SU-DHL-6 (cell line): ENCODE results near the gene RNF223.
"Not testable (repeated sequence)": the region's sequence is repeated elsewhere in the genome, so short reads cannot be mapped to it uniquely, and the experiment has no call there.

Experiments used
- H2AFZ ChIP-seq: fragments of 200-600 bp; sonication (generic); 2 replicates; pipeline ENCODE4 v1.6.1; 2014; ENCODE audit warnings: low read depth, mild to moderate bottlenecking, moderate library complexity, mixed read lengths, antibody characterized with exemption, low read length; ENCODE audit not compliant: severe bottlenecking
- H3F3A ChIP-seq: fragments of 200-600 bp; shearing (Covaris generic); 2 replicates; pipeline ENCODE4 v1.6.0; 2016; ENCODE audit warnings: antibody characterized with exemption, mild to moderate bottlenecking; ENCODE audit not compliant: insufficient read depth
- H3K27ac ChIP-seq: fragments of 200-600 bp; sonication (generic); 2 replicates; pipeline ENCODE4 v1.5.1; 2016; ENCODE audit warnings: low read depth, mild to moderate bottlenecking, low read length, moderate library complexity, mixed read lengths
- H3K27me3 ChIP-seq: fragments of 200-600 bp; sonication (generic), shearing (Covaris generic); 2 replicates; pipeline ENCODE4 v1.6.0; 2014; ENCODE audit warnings: mild to moderate bottlenecking, low read length
- H3K36me3 ChIP-seq: fragments of 200-600 bp; sonication (generic); 2 replicates; pipeline ENCODE4 v1.6.1; 2014; ENCODE audit warnings: mild to moderate bottlenecking, low read length, mixed read lengths
- H3K4me2 ChIP-seq: fragments of 300-600, 200-600 bp; shearing (Covaris generic), sonication (generic); 2 replicates; pipeline ENCODE4 v1.6.0; 2014; ENCODE audit warnings: low read length, low read depth, mild to moderate bottlenecking; ENCODE audit not compliant: poor library complexity, severe bottlenecking
- H3K4me3 ChIP-seq: fragments of 200-600 bp; sonication (generic); 2 replicates; pipeline ENCODE4 v1.5.1; 2014; ENCODE audit warnings: antibody characterized with exemption, low read length, mild to moderate bottlenecking, mixed read lengths; ENCODE audit not compliant: insufficient read depth, poor library complexity, severe bottlenecking
- H3K79me2 ChIP-seq: fragments of 200-600 bp; sonication (generic); 2 replicates; pipeline ENCODE4 v1.6.1; 2014; ENCODE audit warnings: mild to moderate bottlenecking, low read length, moderate library complexity; ENCODE audit not compliant: insufficient read depth
- H3K9ac ChIP-seq: fragments of 200-600 bp; sonication (generic); 2 replicates; pipeline ENCODE4 v1.7.0; 2014; ENCODE audit warnings: mild to moderate bottlenecking, low read length
- H3K9me2 ChIP-seq: fragments of 200-600 bp; sonication (generic); replicated peaks from 2 replicates; pipeline ENCODE4 v1.6.1; 2014; ENCODE audit warnings: low read length; ENCODE audit not compliant: insufficient read depth
- H3K9me3 ChIP-seq: fragments of 200-600 bp; sonication (generic); 2 replicates; pipeline ENCODE4 v1.6.1; 2014; ENCODE audit warnings: low read length, mixed read lengths; ENCODE audit not compliant: insufficient read depth
- H4K20me1 ChIP-seq: fragments of 200-600 bp; sonication (generic); 2 replicates; pipeline ENCODE4 v1.6.1; 2014; ENCODE audit warnings: low read depth, mild to moderate bottlenecking, antibody characterized with exemption, low read length, moderate library complexity, mixed read lengths
- EZH2phosphoT487 ChIP-seq: fragments of 200-600 bp; sonication (generic), shearing (Covaris generic); conservative IDR thresholded peaks from 2 replicates; pipeline ENCODE4 v1.6.1; 2018; ENCODE audit warnings: mild to moderate bottlenecking, antibody characterized with exemption, low read length, moderate library complexity, mixed read lengths
- TF ChIP-seq, protein P1 (sequence below): fragments of 200-600 bp; sonication (generic); IDR thresholded peaks from one replicate; pipeline ENCODE4 v1.5.1; 2017; ENCODE audit warnings: antibody characterized with exemption, mild to moderate bottlenecking, low read length, moderate library complexity; ENCODE audit not compliant: insufficient read depth, poor library complexity, severe bottlenecking

Gene RNF223

GRCh38 chr1:1111516-1112236 lies 37.6 kb upstream of the RNF223 start:
- H3K27me3 ChIP-seq, result no peaks in the 10 kb centered on the region
- H3F3A ChIP-seq, result no peaks in the 10 kb centered on the region
- H3K9ac ChIP-seq, result no peak overlapping the region
- no peaks in the 10 kb centered on the region for H3K9me3 ChIP-seq
- H3K36me3 ChIP-seq, result no peaks in the 10 kb centered on the region
- no peak overlapping the region for H3K4me3 ChIP-seq
- no peak for TF ChIP-seq EZH2phosphoT487
- TF ChIP-seq, protein P1, sequence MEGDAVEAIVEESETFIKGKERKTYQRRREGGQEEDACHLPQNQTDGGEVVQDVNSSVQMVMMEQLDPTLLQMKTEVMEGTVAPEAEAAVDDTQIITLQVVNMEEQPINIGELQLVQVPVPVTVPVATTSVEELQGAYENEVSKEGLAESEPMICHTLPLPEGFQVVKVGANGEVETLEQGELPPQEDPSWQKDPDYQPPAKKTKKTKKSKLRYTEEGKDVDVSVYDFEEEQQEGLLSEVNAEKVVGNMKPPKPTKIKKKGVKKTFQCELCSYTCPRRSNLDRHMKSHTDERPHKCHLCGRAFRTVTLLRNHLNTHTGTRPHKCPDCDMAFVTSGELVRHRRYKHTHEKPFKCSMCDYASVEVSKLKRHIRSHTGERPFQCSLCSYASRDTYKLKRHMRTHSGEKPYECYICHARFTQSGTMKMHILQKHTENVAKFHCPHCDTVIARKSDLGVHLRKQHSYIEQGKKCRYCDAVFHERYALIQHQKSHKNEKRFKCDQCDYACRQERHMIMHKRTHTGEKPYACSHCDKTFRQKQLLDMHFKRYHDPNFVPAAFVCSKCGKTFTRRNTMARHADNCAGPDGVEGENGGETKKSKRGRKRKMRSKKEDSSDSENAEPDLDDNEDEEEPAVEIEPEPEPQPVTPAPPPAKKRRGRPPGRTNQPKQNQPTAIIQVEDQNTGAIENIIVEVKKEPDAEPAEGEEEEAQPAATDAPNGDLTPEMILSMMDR, result no peak
- H3K9me2 ChIP-seq, result no peaks in the 10 kb centered on the region
- H2AFZ ChIP-seq, result no peak overlapping the region
- peaks cover 3% of the 10 kb centered on the region; the same call in 1 of the 2 replicates for H3K79me2 ChIP-seq
- no peak overlapping the region for H3K4me2 ChIP-seq
- H4K20me1 ChIP-seq, result no peaks in the 10 kb centered on the region
- no peak overlapping the region for H3K27ac ChIP-seq

DNA sequence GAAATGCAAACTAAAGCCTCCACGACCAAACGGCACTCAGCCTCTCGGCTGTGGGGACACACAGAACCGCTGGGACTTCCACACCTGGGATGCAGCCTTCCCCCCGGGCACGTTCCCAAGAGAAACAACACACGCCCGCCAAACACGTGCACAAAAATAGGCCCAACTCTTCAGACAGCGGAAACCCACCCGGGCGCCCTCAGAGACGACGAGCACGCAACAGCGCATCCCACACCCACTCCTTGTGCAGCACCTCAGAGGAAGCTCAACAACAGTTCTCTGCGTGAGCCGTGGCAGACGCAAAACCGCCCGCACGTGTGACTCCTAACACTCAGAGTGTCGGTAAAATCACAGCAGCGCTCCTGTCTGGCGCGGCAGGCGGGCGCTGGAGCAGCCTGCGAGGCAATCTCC lies 36.5 kb upstream of the RNF223 start:
- Histone ChIP-seq H3F3A (no peaks in the 10 kb centered on the region), H3K9me3 (no peaks in the 10 kb centered on the region), H4K20me1 (no peaks in the 10 kb centered on the region), H3K4me2 (no peak overlapping the region), H3K79me2 (peaks cover 3% of the 10 kb centered on the region; the same call in 1 of the 2 replicates), H3K27ac (no peak overlapping the region), H3K4me3 (no peak overlapping the region), H3K9me2 (no peaks in the 10 kb centered on the region), H2AFZ (no peak overlapping the region), H3K9ac (no peak overlapping the region), H3K36me3 (no peaks in the 10 kb centered on the region), H3K27me3 (no peaks in the 10 kb centered on the region)
- TF ChIP-seq EZH2phosphoT487, result no peak

- H3K9ac ChIP-seq, result no peak overlapping the region
- no peaks in the 10 kb centered on the region for H3K9me3 ChIP-seq
- no peaks in the 10 kb centered on the region for H3K36me3 ChIP-seq
- H3K4me3 ChIP-seq, result no peak overlapping the region
- H3F3A ChIP-seq, result no peaks in the 10 kb centered on the region
- H2AFZ ChIP-seq, result no peak overlapping the region
- H3K27me3 ChIP-seq, result no peaks in the 10 kb centered on the region
- H3K79me2 ChIP-seq, result no peaks in the 10 kb centered on the region; the same call in 1 of the 2 replicates
- no peaks in the 10 kb centered on the region for H3K9me2 ChIP-seq
- TF ChIP-seq, protein P1, result no peak
- TF ChIP-seq EZH2phosphoT487, result no peak
- H3K4me2 ChIP-seq, result no peak overlapping the region
- H4K20me1 ChIP-seq, result no peaks in the 10 kb centered on the region
- no peak overlapping the region for H3K27ac ChIP-seq
Measured at GRCh38 chr1:1109743-1110142, 35.6 kb upstream of the RNF223 start.

- no peaks in the 10 kb centered on the region for H3F3A ChIP-seq
- H3K27ac ChIP-seq, result no peak overlapping the region
- no peak overlapping the region for H3K4me3 ChIP-seq
- H3K9ac ChIP-seq, result no peak overlapping the region
- H3K9me2 ChIP-seq, result no peaks in the 10 kb centered on the region
- no peaks in the 10 kb centered on the region for H3K79me2 ChIP-seq
- H3K9me3 ChIP-seq, result no peaks in the 10 kb centered on the region
- TF ChIP-seq, protein P1, result no peak
- no peak for TF ChIP-seq EZH2phosphoT487
- no peaks in the 10 kb centered on the region for H3K27me3 ChIP-seq
- H3K36me3 ChIP-seq, result no peaks in the 10 kb centered on the region
- no peaks in the 10 kb centered on the region for H4K20me1 ChIP-seq
- H3K4me2 ChIP-seq, result no peak overlapping the region
- H2AFZ ChIP-seq, result no peak overlapping the region
Measured at GRCh38 chr1:1106510-1107221, 32.6 kb upstream of the RNF223 start.

DNA sequence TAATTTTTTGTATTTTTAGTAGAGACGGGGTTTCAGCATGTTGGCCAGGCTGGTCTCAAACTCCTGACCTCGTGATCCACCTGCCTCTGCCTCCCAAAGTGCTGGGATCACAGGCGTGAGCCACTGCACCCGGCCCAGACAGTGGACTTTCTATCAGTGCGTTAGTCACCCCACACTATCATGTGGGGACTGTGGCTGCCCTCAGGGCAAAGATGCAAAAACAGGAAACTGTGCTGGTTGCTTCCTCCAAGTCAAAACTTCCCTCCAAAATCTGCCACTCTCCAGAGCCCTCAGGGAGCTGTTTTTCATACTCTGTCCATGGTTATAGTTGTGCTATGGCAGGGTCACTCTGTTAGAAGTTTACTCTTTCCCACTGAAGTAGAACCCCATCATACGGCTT lies 30.0 kb upstream of the RNF223 start:
- H4K20me1 ChIP-seq, H3K36me3 ChIP-seq, H3K27me3 ChIP-seq, H2AFZ ChIP-seq, H3F3A ChIP-seq, H3K4me3 ChIP-seq, H3K9ac ChIP-seq, H3K9me3 ChIP-seq, H3K4me2 ChIP-seq, H3K27ac ChIP-seq, H3K9me2 ChIP-seq, H3K79me2 ChIP-seq: not testable (repeated sequence)
